OCI-LY7 (cell line): ENCODE data around the gene VARS2. TPM values are rescaled to one million over a fixed set of nuclear protein-coding genes. Genes with fewer than 3 reads are reported as not detected.

Source experiments
- BruUV-seq: library from RNA; stranded (reverse); fragments of 400-500 nt; replicated peaks from 2 replicates; lab custom pipeline; 2021; lab: Mats Ljungman, UMichigan
- CTCF ChIA-PET: fragments of 300-600 bp; sonication (Branson Sonifier 250); formaldehyde crosslinking; loops from one replicate; lab custom pipeline; 2022; ENCODE audit warnings: antibody characterized with exemption; ENCODE audit not compliant: unreplicated experiment; lab: Charles Lee
- POLR2A ChIA-PET: fragments of 300-600 bp; sonication (Branson Sonifier 250); formaldehyde crosslinking; loops from one replicate; lab custom pipeline; 2022; ENCODE audit warnings: antibody characterized with exemption; lab: Charles Lee
- DNase-seq: peaks from one replicate; pipeline ENCODE4 v3.0.0-alpha.2; 2015; ENCODE audit warnings: low spot score
- H2AFZ ChIP-seq: fragments of 200-600 bp; sonication (generic), shearing (Covaris generic); 2 replicates; pipeline ENCODE4 v1.6.1; 2014; ENCODE audit warnings: mild to moderate bottlenecking, antibody characterized with exemption, low read length, moderate library complexity
- H3K27ac ChIP-seq: fragments of 200-600 bp; sonication (generic); 2 replicates; pipeline ENCODE4 v1.5.1; 2014; ENCODE audit warnings: mixed run types, low read depth, mild to moderate bottlenecking, moderate library complexity, low read length, inconsistent platforms; ENCODE audit not compliant: poor library complexity, severe bottlenecking
- H3K36me3 ChIP-seq: fragments of 200-600 bp; sonication (generic); 2 replicates; pipeline ENCODE4 v1.6.1; 2014; ENCODE audit warnings: mild to moderate bottlenecking, antibody characterized with exemption, low read length, moderate library complexity, mixed read lengths; ENCODE audit not compliant: insufficient read depth
- H3K4me1 ChIP-seq: fragments of 200-600 bp; sonication (generic); 2 replicates; pipeline ENCODE4 v1.5.1; 2014; ENCODE audit warnings: mild to moderate bottlenecking, low read length; ENCODE audit not compliant: insufficient read depth, poor library complexity, severe bottlenecking
- H3K4me2 ChIP-seq: fragments of 200-600 bp; sonication (generic); 2 replicates; pipeline ENCODE4 v1.6.1; 2014; ENCODE audit warnings: mild to moderate bottlenecking, low read length
- H3K4me3 ChIP-seq: fragments of 200-600 bp; sonication (generic); 2 replicates; pipeline ENCODE4 v1.5.1; 2014; ENCODE audit warnings: mild to moderate bottlenecking, low read depth, low read length; ENCODE audit not compliant: poor library complexity, severe bottlenecking
- H3K79me2 ChIP-seq: fragments of 200-600 bp; sonication (generic); 2 replicates; pipeline ENCODE4 v1.6.1; 2016; ENCODE audit warnings: low read depth, mild to moderate bottlenecking, low read length, moderate library complexity, mixed read lengths; ENCODE audit not compliant: insufficient read depth
- H3K9me2 ChIP-seq: fragments of 200-600 bp; sonication (generic); 2 replicates; pipeline ENCODE4 v1.6.1; 2016; ENCODE audit warnings: mild to moderate bottlenecking, low read length, mixed read lengths; ENCODE audit not compliant: insufficient read depth
- H3K9me3 ChIP-seq: fragments of 200-600 bp; sonication (generic); 2 replicates; pipeline ENCODE4 v1.6.1; 2014; ENCODE audit warnings: mild to moderate bottlenecking, mixed run types, low read length, mixed read lengths
- H4K20me1 ChIP-seq: fragments of 200-600 bp; sonication (generic); 2 replicates; pipeline ENCODE4 v1.6.1; 2014; ENCODE audit warnings: mild to moderate bottlenecking, antibody characterized with exemption, low read length, moderate library complexity, mixed read lengths; ENCODE audit not compliant: insufficient read depth
- CTCF ChIP-seq: fragments of 200-600 bp; sonication (generic); conservative IDR thresholded peaks from 2 replicates; pipeline ENCODE4 v1.5.1; 2014; ENCODE audit warnings: mild to moderate bottlenecking, antibody characterized with exemption, low read length, moderate library complexity, mixed read lengths
- EZH2phosphoT487 ChIP-seq: fragments of 200-600 bp; sonication (generic); IDR thresholded peaks from 2 replicates; pipeline ENCODE4 v1.6.1; 2018; ENCODE audit warnings: low read depth, borderline replicate concordance, mild to moderate bottlenecking, mixed run types, antibody characterized with exemption, low read length, moderate library complexity, mixed read lengths
- intact Hi-C: fragments of 100-400 bp; cut with micrococcal nuclease; formaldehyde crosslinking; loops from one replicate; pipeline ENCODE4 v1.10.0; 2022; ENCODE audit not compliant: unreplicated experiment
- total RNA-seq, 2 experiments: library from RNA; depleted of rRNA in 1 of 2; stranded (reverse); fragments of >200 nt in 1 of 2; shearing (Covaris generic) in 1 of 2; gene quantifications; 2 replicates each; pipeline ENCODE4 v1.2.3, GENCODE V29; 2014 to 2022

VARS2 gene
- total RNA-seq, 2 experiments from 2014 or later, result 81.8 to 98.9 TPM

DNA sequence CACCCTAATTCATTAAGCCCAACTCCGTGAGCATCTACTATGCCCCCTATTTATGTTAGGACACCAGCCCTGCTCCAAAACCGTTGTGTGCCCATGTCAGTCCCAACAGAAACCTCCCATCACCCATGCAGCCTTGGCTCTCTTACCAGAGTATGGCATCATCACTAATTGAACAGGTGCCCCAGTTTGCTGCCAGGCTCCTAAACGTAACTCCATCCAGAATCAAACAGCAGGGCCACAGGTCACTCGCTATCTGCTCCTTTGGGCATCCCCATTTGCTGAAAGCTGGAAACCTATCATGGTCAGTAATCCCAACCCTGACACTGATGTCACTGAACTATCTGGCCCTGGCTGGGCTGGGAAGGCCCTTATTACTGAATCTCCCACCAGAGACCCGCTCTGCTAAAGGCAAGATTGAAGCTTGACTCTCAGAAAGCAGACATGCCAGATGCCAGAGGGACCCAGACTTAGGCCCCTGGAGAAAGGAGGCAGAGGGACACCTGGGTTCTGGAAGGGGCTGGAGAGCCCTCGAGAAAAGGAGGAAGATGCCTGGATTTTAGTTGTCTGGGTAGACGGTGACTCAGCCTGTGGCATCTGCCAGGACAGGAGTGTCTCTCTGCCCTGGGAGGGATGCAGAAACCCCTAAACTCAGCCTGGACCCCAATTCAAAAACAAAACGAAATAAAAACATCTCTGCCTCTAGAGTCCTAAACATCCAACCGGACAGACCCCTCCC, 40.8 kb downstream of the VARS2 start:
- BruUV-seq, result no TSS peak
- Histone ChIP-seq H3K27ac (no peak overlapping the region), H3K36me3 (no peaks in the 10 kb centered on the region), H3K9me2 (no peaks in the 10 kb centered on the region), H3K4me1 (no peaks in the 10 kb centered on the region), H3K9me3 (no peaks in the 10 kb centered on the region), H3K79me2 (no peaks in the 10 kb centered on the region), H3K4me3 (no peak overlapping the region), H3K4me2 (no peak overlapping the region), H4K20me1 (no peaks in the 10 kb centered on the region), H2AFZ (no peak overlapping the region)
- no peak for DNase-seq
- intact Hi-C loops, result no loop called here
- ChIA-PET CTCF (no interaction called here), POLR2A (no interaction called here)
- TF ChIP-seq CTCF, result no peak
- TF ChIP-seq EZH2phosphoT487, result no peak

DNA sequence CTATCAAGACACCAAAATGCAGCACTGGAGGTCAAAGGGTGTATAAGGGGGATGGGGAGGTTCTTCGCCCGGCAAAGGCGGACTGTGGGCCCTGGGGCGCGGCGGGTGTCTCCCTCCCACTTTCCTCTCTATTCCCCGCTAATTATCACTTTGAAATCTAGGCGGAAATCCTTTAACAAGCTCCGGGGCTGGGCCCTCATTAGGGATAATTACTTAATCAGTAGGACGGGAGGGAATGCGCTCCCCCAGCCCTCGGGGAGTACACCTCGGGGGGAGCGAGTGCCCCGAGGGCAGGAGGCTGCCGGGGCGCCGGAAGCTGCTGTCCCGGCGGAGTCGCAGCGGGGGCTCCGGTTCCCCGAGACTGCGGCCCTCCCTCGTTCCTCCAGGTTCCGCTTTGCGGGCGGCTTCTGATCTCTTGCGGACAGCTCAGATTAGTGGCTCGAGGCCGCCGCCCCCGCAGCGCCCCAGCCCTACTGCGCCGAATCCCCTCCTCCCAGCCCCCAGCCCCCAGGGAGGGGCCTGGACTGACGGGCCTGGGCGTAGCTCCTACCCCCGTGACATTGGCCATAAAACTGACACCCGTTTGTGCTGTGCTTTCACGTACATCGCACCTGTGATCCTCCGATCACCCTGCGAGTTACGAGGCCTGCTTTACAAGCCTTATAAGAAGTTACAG, 41.5 kb downstream of the VARS2 start:
- no peak overlapping the region for H2AFZ ChIP-seq
- no peaks in the 10 kb centered on the region for H4K20me1 ChIP-seq
- H3K36me3 ChIP-seq, result no peaks in the 10 kb centered on the region
- ChIA-PET POLR2A (no interaction called here), CTCF (no interaction called here)
- H3K9me2 ChIP-seq, result no peaks in the 10 kb centered on the region
- H3K79me2 ChIP-seq, result no peaks in the 10 kb centered on the region
- no TSS peak for BruUV-seq
- H3K4me3 ChIP-seq, result no peak overlapping the region
- H3K27ac ChIP-seq, result no peak overlapping the region
- H3K4me1 ChIP-seq, result no peaks in the 10 kb centered on the region
- TF ChIP-seq EZH2phosphoT487 (no peak), CTCF (no peak)
- no peak for DNase-seq
- no peak overlapping the region; the same call in 1 of the 2 replicates for H3K4me2 ChIP-seq
- intact Hi-C loops, result no loop called here
- no peaks in the 10 kb centered on the region for H3K9me3 ChIP-seq

GRCh38 chr6:30957716-30958115, 43.7 kb downstream of the VARS2 start:
- Histone ChIP-seq H3K9me2 (no peaks in the 10 kb centered on the region), H2AFZ (no peak overlapping the region), H3K79me2 (no peaks in the 10 kb centered on the region), H3K4me1 (no peaks in the 10 kb centered on the region), H3K4me3 (no peak overlapping the region), H3K27ac (no peak overlapping the region), H4K20me1 (no peaks in the 10 kb centered on the region), H3K36me3 (no peaks in the 10 kb centered on the region), H3K4me2 (no peak overlapping the region), H3K9me3 (no peaks in the 10 kb centered on the region)
- TF ChIP-seq CTCF (no peak), EZH2phosphoT487 (no peak)
- POLR2A ChIA-PET, result no interaction called here
- DNase-seq, result no peak
- CTCF ChIA-PET, result no interaction called here
- intact Hi-C loops, result no loop called here
- BruUV-seq, result no TSS peak
